GM23338 (cell line): Measurements from ENCODE around the gene TTC28.

Experiments used
- CTCF ChIP-seq, 2 experiments: fragments of 200-600 bp in 1 of 2; sonication (generic) in 1 of 2; conservative IDR thresholded peaks; 2 replicates each; pipeline versions ENCODE4 v1.5.1 to v1.6.1; 2016 to 2017; ENCODE audit warnings: antibody characterized with exemption in 2 of 2, low read depth in 2 of 2, mild to moderate bottlenecking in 2 of 2, moderate library complexity in 1 of 2
- EZH2 ChIP-seq: fragments of 200-600 bp; sonication (generic); IDR thresholded peaks from one replicate; pipeline ENCODE4 v1.8.0; 2017; ENCODE audit warnings: antibody characterized with exemption, mild to moderate bottlenecking, low read depth; ENCODE audit not compliant: unreplicated experiment
- EZH2phosphoT487 ChIP-seq: fragments of 200-600 bp; sonication (generic); IDR thresholded peaks from one replicate; pipeline ENCODE4 v1.8.1; 2018; ENCODE audit warnings: antibody characterized with exemption; ENCODE audit not compliant: unreplicated experiment
- POLR2AphosphoS5 ChIP-seq: IDR thresholded peaks from 2 replicates; pipeline ENCODE4 v1.6.1; 2016; ENCODE audit warnings: antibody characterized with exemption, low read depth

GRCh38 chr22:28448625-28449024, 231.0 kb downstream of the TTC28 start:
- no peak for TF ChIP-seq POLR2AphosphoS5
- TF ChIP-seq CTCF (conservative IDR thresholded peaks at IDR 0.05; ENCODE audit: low read depth in 2 of 2), result no peak
- no peak for TF ChIP-seq EZH2
- no peak for TF ChIP-seq EZH2phosphoT487
